NCI-H345 treated with DMSO at 0.1 percent for 48 hours (cell line): ENCODE data around the gene BRWD1.

Experiments used
- DNase-seq: peaks from one replicate; lab custom pipeline; 2025; ENCODE audit not compliant: unreplicated experiment; lab: John Stamatoyannopoulos, UW

BRWD1 gene

DNA sequence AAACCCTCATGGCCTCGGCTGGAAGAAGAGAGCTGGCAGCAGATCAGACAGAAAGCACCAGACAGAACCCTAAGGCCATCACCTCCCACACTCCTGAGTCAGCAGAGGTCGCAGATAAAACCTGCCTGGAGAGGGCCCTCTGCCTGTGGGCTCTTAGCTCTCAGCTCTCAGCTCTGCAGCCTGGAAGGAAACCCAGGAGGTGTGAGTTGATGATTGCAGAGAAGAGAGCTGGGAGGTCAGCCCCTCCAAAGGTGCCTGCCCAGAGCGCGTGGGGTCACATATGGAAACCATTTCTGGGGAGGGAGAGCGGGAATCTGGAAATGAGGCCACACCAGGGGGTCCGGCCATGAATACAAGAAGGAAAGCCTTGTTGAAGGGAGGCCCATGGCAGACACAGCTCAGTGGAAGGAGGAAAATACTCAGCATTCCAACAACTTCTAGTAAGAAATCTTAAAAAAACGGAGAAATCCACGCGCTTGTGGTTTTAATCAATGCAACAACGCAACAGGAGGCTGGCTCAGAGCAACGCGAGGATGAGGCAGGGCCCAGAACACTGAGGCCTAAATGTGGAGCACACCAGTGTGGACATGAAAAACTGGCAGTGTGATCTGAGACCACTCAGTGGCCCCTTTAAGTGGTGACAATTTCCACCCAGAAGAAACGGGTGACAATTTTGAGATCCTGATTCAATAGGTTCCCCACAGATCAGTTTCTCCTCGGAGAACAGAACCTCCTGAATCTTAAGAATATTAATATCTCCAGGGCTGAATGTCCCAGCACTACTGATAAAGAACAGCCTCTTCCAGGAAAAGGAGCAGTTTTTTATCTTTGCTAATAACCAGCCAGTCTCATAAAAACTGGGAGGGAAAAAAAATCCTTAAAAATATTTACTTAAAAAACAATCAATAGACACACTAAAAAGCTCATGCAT lies 175.9 kb downstream of the BRWD1 start:
- no peak for DNase-seq

- DNase-seq, result no peak
Observed at GRCh38 chr21:39136711-39137110, 176.7 kb downstream of the BRWD1 start.

GRCh38 chr21:39136138-39136537 lies 177.3 kb downstream of the BRWD1 start:
- DNase-seq, result peak; percentile 26

GRCh38 chr21:39134288-39134810 lies 179.1 kb downstream of the BRWD1 start:
- DNase-seq, result no peak
